Activated T-helper 1 cell treated with anti-CD3 and anti-CD28 coated beads, Interleukin-12 subunit alpha, Interleukin-12 subunit beta, Interleukin-2, Interleukin-4 antibody, amounts not matched to agents 30 ng/mL and 10 ng/mL and 1 ng/mL, durations not matched to agents 14 hours and 24 hours and 36 hours (primary cell): ENCODE results near the gene AIMP1. TPM values are rescaled to one million over a fixed set of nuclear protein-coding genes. Genes with fewer than 3 reads are reported as not detected.
"Not testable (repeated sequence)": the region's sequence is repeated elsewhere in the genome, so short reads cannot be mapped to it uniquely, and the experiment has no call there.

Experiments used
- DNase-seq: peaks from one replicate; pipeline ENCODE4 v3.0.0; 2021; ENCODE audit warnings: low spot score
- H3K27ac Mint-ChIP-seq: one replicate; pipeline ENCODE4 v1.8.0; 2021; ENCODE audit warnings: mild to moderate bottlenecking, mixed read lengths
- H3K27me3 Mint-ChIP-seq: one replicate; pipeline ENCODE4 v1.8.0; 2022; ENCODE audit warnings: mild to moderate bottlenecking, moderate library complexity, mixed read lengths; ENCODE audit not compliant: insufficient read depth
- H3K36me3 Mint-ChIP-seq: one replicate; pipeline ENCODE4 v1.8.0; 2021; ENCODE audit warnings: low read depth, mixed read lengths
- H3K4me1 Mint-ChIP-seq: one replicate; pipeline ENCODE4 v1.8.0; 2021; ENCODE audit warnings: low read depth, mixed read lengths
- H3K4me3 Mint-ChIP-seq: one replicate; pipeline ENCODE4 v1.8.0; 2021; ENCODE audit warnings: mild to moderate bottlenecking, moderate library complexity, mixed read lengths
- H3K9me3 Mint-ChIP-seq: one replicate; pipeline ENCODE4 v1.8.0; 2021; ENCODE audit warnings: mixed read lengths
- intact Hi-C: fragments of 100-400 bp; cut with micrococcal nuclease; formaldehyde crosslinking; loops from one replicate; pipeline ENCODE4 v1.15.1; 2024
- total RNA-seq: library from RNA; stranded (reverse); gene quantifications from 2 replicates; pipeline ENCODE4 v1.2.3, GENCODE V29; 2022

AIMP1 gene
- total RNA-seq, 1 donor from 2014 or later, result 86.9 TPM

DNA sequence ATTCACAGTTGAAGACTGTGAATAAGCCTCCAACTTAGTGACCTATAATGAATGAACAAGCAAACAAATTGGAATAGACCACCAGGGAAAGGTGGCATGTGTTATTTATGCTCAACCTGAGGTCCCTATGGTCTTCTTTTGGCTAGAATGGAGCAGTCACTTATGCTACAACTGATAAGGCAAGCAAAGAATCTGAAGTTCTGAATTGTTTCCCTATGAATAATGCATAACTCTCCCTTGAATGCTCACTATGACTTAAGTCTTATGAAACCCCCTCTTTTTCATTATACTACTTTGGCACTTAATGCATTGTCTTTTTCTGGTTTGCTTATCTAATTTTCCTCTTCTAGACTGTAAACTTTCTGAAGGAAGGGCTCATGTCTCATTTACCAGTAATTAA, 49.7 kb downstream of the AIMP1 start:
- Mint-ChIP-seq H3K27me3 (peaks cover 15% of the 10 kb centered on the region), H3K4me3 (no peak overlapping the region), H3K9me3 (no peaks in the 10 kb centered on the region), H3K36me3 (no peaks in the 10 kb centered on the region), H3K27ac (no peak overlapping the region), H3K4me1 (no peaks in the 10 kb centered on the region)
- intact Hi-C loops, result no loop called here
- no peak for DNase-seq

DNA sequence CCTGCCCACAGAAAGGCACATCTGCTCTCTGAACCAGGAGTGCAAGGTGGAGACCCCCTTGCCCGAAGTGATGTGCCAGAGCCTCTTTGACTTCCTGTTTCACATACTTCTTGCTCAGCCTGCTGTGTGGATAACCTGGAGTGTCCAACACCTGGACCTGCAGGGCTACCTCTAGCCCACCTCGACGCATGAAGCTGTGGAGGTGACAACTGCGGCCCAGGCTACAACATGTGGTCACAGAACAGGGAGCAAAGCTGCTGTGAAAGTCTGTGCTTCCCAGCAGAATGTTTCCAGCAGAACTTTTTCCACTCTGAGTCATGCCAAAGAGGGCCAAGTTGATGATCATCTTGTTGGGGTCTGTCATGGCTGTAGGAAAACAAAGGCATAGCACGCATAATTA, 50.7 kb downstream of the AIMP1 start:
- Mint-ChIP-seq H3K27me3 (peaks cover 18% of the 10 kb centered on the region), H3K27ac (no peak overlapping the region), H3K9me3 (no peaks in the 10 kb centered on the region), H3K4me1 (no peaks in the 10 kb centered on the region), H3K36me3 (no peaks in the 10 kb centered on the region), H3K4me3 (no peak overlapping the region)
- DNase-seq, result no peak
- intact Hi-C loops, result no loop called here

DNA sequence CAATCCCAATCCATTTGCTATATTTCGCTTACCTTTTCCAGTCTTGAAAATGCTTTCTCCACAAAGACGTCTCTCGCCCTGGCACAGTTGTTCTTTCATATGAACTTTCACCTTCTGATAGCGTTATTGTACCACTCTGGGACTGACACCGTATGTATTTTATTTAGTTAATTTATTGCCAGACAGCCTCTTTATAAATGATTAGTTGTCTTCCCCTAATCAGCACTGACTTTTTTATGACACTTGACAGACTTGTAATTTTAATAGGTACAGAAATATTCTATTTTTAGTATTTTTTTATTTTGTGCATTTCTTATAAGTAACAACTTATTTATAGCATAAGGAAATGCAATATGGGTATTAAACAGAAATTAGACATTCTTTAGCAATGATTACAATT, 52.3 kb downstream of the AIMP1 start, which contains the start of gene GIMD1:
GIMD1 (minus strand) TSS at position 101 of the 400 bp plus-strand sequence. CDS start 1,343 bp downstream, outside the sequence.
- H3K27ac Mint-ChIP-seq, result no peak within 1 kb of the TSS
- H3K9me3 Mint-ChIP-seq, result no peaks in the 10 kb centered on the region
- H3K4me3 Mint-ChIP-seq, result no peak within 1 kb of the TSS
- DNase-seq, result no peak
- intact Hi-C loops, result loop anchor here (1.0 to 2.0 kb wide), 3 partner anchors 134 to 814 kb away; no protein-coding TSS in a partner anchor
- no peaks in the 10 kb centered on the region for H3K4me1 Mint-ChIP-seq
- no peaks in the 10 kb centered on the region for H3K36me3 Mint-ChIP-seq
- peaks cover 18% of the 10 kb centered on the region for H3K27me3 Mint-ChIP-seq

DNA sequence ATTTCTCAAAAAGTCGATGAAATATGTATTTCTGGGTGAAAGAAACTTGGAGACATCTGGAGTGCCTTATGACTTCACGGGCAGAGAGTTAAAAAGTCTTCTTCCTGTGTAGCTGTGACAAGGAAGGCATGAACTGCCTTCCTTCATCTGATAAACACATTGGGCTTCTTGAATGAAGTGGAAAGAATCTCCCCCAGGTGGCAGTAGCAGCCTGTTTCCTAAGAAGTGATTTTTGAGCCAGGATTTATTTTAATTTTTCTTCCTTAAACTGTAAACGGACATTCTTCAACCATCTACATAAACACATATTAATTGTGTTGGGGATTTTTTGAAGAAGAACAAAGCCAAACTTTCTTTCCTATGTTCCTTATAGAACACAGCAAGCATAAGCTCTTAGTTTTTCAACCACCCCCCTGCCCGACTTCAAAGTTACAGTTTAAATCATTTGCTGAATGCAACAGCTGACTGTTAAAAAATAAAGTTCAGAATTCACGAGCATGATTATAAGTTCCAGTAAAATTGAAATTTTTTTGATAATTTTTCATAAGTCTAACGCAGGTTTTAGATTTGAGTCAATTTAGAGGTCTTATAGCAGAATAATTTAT, 53.2 kb downstream of the AIMP1 start:
- Mint-ChIP-seq H3K36me3 (no peaks in the 10 kb centered on the region), H3K4me3 (no peak overlapping the region), H3K27me3 (peaks cover 16% of the 10 kb centered on the region), H3K4me1 (no peaks in the 10 kb centered on the region), H3K27ac (no peak overlapping the region), H3K9me3 (no peaks in the 10 kb centered on the region)
- intact Hi-C loops, result loop anchor here (1.0 to 2.0 kb wide), 3 partner anchors 133 to 813 kb away; no protein-coding TSS in a partner anchor
- no peak for DNase-seq

DNA sequence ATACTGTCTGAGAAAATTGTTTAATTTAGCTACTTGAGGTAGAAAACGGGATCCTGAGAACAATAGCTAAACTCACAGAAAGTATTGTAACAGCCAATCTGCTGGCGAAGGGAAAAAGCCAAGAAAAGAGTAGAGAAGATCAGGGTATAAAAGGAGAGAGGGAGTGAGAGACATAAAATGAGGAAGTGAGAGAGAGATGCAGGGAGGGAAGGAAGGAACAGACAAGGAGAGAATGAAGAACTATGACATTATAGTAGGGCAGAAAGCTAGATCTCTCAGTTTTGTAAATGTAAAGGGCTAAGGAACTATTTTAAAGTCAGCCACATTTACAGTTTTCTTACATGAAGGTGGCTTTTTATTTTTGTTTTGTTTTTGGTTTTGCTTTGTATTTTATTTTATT, 53.9 kb downstream of the AIMP1 start:
- no peaks in the 10 kb centered on the region for H3K9me3 Mint-ChIP-seq
- H3K4me3 Mint-ChIP-seq, result no peak overlapping the region
- no peak for DNase-seq
- peaks cover 16% of the 10 kb centered on the region for H3K27me3 Mint-ChIP-seq
- no peaks in the 10 kb centered on the region for H3K36me3 Mint-ChIP-seq
- intact Hi-C loops, result no loop called here
- H3K27ac Mint-ChIP-seq, result no peak overlapping the region
- no peaks in the 10 kb centered on the region for H3K4me1 Mint-ChIP-seq

DNA sequence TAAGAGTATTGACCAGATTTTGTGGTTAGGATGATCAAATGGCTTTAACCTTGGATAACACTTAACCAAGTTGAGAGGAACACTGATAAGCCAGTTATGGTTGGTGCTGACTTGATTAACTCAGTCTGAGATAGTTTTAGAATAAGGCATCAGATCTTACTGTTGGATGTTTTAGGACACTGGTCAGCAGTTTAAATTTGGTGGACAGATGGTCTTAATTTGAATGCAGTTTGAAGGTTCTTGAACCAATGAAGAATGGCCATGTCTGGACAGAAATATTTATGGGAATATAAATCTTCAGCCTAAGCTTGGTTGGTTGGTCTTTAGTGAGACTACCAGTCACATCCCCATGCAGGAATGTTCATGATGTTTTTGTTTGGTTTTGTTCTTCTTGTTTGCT, 54.8 kb downstream of the AIMP1 start:
- Mint-ChIP-seq H3K9me3 (no peaks in the 10 kb centered on the region), H3K27ac (no peak overlapping the region), H3K4me3 (no peak overlapping the region), H3K4me1 (no peaks in the 10 kb centered on the region), H3K36me3 (no peaks in the 10 kb centered on the region), H3K27me3 (peaks cover 16% of the 10 kb centered on the region)
- intact Hi-C loops, result no loop called here
- no peak for DNase-seq

DNA sequence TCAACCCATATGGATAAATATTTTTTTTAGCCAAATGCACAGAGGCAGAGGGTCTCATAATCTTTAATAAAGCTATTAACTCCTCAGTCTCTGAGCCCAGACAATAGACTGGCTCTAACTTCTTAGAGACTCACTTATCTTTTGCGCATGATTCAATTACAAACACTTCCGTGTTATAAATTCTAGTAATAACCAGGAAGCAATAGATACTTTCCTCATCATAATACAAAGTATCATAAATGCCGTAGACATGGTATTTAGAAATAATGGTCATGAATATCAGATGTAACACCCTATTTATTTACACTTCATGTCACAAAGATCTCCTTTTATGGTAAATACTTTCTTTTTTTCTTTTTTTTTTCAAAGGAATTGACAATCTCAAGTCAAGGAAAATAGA, 56.7 kb downstream of the AIMP1 start:
- peaks cover 16% of the 10 kb centered on the region for H3K27me3 Mint-ChIP-seq
- no peak for DNase-seq
- H3K36me3 Mint-ChIP-seq, result no peaks in the 10 kb centered on the region
- no peaks in the 10 kb centered on the region for H3K9me3 Mint-ChIP-seq
- H3K4me1 Mint-ChIP-seq, result no peaks in the 10 kb centered on the region
- intact Hi-C loops, result no loop called here
- H3K27ac Mint-ChIP-seq, result no peak overlapping the region
- H3K4me3 Mint-ChIP-seq, result no peak overlapping the region

DNA sequence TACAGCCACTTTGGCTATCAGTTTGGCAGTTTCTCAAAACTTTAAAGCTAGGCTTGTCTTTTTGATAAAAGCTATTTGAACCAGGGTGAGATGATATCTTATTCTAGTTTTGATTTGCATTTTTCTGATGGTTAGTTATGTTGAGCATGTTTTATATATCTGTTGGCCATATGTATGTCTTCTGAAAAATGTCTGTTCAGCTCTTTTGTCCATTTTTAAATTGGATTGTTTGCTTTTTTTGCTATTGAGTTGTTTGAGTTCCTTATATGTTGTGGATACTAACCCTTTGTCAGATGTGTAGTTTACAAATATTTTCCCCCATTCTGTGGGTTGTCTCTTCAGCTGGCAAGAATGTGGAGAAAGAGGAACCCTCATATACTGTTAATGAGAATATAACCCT, 63.8 kb downstream of the AIMP1 start:
- H3K4me3 Mint-ChIP-seq, result no peak overlapping the region
- no peaks in the 10 kb centered on the region for H3K27me3 Mint-ChIP-seq
- no peaks in the 10 kb centered on the region for H3K4me1 Mint-ChIP-seq
- no peaks in the 10 kb centered on the region for H3K9me3 Mint-ChIP-seq
- no peak for DNase-seq
- H3K27ac Mint-ChIP-seq, result no peak overlapping the region
- intact Hi-C loops, result no loop called here
- H3K36me3 Mint-ChIP-seq, result no peaks in the 10 kb centered on the region

DNA sequence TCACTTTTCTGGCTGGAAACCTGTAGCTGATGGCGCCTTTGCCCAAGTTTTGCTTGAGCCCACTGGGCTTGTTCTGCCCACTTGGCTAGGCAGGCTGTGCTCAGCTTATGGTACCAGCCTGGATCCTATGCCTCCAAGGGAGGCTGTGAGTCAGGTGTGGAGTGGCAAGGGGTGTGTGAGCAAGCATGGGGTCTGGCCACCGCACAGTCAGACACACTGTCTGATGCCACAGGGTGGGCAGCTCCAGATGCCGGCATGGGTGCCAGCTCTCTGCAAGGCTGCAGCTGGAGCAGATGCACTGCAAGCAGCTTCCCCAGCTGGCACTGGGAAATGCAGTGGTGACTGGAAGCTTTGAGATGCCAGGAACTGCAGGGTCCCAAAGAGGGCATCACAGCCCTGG, 68.5 kb downstream of the AIMP1 start:
- Mint-ChIP-seq H3K27ac (no peak overlapping the region), H3K9me3 (no peaks in the 10 kb centered on the region), H3K27me3 (no peaks in the 10 kb centered on the region), H3K4me3 (no peak overlapping the region), H3K36me3 (no peaks in the 10 kb centered on the region), H3K4me1 (no peaks in the 10 kb centered on the region)
- intact Hi-C loops, result no loop called here
- no peak for DNase-seq

DNA sequence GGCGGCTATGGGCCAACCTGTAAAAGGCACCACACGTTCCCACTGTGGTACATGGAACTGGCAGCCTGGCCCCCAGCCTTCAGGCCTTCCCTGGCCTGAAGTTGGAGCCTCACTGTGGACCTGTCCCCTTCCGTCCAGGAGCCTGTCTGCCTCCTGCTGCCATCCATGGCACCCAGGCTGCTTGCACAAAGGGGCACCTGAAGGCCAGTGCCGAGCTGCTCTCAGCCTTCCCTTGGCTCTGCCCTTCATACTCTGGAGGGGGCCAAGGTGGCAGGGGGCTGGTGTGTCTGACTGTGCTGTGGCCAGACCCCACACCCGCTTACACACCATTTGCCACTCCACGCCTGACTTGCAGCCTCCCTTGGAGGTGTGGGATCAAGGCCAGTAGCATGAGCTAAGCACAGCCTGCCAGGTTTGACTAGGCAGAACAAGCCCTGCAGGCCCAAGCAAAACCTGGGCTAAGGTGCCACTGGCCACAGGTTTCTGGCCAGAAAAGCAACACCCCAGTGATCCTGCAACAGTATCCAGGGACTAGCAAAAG, 69.6 kb downstream of the AIMP1 start:
- Mint-ChIP-seq H3K27ac (no peak overlapping the region), H3K9me3 (no peaks in the 10 kb centered on the region), H3K27me3 (no peaks in the 10 kb centered on the region), H3K4me1 (no peaks in the 10 kb centered on the region), H3K4me3 (no peak overlapping the region), H3K36me3 (no peaks in the 10 kb centered on the region)
- intact Hi-C loops, result no loop called here
- no peak for DNase-seq

DNA sequence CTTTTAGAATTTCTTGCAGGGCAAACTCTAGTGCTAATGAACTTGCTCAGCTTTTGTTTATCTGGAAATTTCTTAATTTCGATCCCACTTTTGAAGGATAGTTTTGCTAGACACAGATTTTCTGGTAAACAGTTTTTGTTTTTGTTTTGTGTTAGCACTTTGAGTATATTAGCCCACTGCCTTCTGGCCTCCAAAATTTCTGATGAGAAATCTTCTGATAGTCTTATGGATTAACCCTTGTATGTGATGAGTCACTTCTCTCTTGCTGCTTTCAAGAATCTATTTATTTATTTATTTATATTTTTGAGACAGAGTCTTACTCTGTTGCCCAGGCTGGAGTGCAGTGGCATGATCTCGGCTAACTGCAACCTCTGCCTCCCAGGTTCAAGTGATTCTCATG, 79.2 kb downstream of the AIMP1 start:
- no peaks in the 10 kb centered on the region for H3K36me3 Mint-ChIP-seq
- H3K27me3 Mint-ChIP-seq, result no peaks in the 10 kb centered on the region
- H3K4me1 Mint-ChIP-seq, result no peaks in the 10 kb centered on the region
- intact Hi-C loops, result no loop called here
- H3K4me3 Mint-ChIP-seq, result no peak overlapping the region
- H3K9me3 Mint-ChIP-seq, result peaks cover 24% of the 10 kb centered on the region
- DNase-seq, result no peak
- no peak overlapping the region for H3K27ac Mint-ChIP-seq

DNA sequence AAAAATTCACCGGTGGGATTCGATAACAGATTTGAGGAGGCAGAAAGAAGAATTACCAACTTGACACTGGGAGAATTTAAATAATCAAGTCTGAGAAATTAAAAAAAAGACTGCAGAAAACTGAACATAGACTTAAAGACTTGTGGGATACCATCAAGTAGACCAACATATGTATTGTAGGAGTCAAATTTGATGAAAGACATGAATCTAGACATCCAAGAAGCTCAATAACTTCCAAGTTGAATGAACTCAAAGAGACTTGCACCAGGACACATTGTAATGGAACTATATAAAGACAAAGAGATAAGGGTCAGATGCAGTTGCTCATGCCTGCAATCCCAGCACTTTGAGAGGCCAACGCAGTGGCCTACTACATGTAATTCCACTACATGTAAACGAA, 82.5 kb downstream of the AIMP1 start:
- H3K9me3 Mint-ChIP-seq, result peaks cover 24% of the 10 kb centered on the region
- H3K4me3 Mint-ChIP-seq, H3K27ac Mint-ChIP-seq, H3K27me3 Mint-ChIP-seq, DNase-seq, H3K4me1 Mint-ChIP-seq, H3K36me3 Mint-ChIP-seq, intact Hi-C loops: not testable (repeated sequence)
